WTC11 (cell line): ENCODE data around the gene PNLIP. TPM values are rescaled to one million over a fixed set of nuclear protein-coding genes. Genes with fewer than 3 reads are reported as not detected.

Experiments
- CREM ChIP-seq: sonication (generic); formaldehyde crosslinking; IDR thresholded peaks from 2 replicates; pipeline ENCODE4 v1.8.1; 2022; ENCODE audit warnings: mild to moderate bottlenecking, missing genetic modification reagents, moderate library complexity
- NFE2L1 ChIP-seq: sonication (generic); formaldehyde crosslinking; IDR thresholded peaks from 2 replicates; pipeline ENCODE4 v1.8.1; 2023; ENCODE audit warnings: missing genetic modification reagents
- ZNF219 ChIP-seq: sonication (generic); formaldehyde crosslinking; IDR thresholded peaks from 2 replicates; pipeline ENCODE4 v1.8.0; 2023; ENCODE audit warnings: missing genetic modification reagents, mild to moderate bottlenecking, borderline replicate concordance
- total RNA-seq: library from RNA; stranded (reverse); gene quantifications from 3 replicates; pipeline ENCODE4 v1.2.3, GENCODE V29; 2021
- TF ChIP-seq, protein P1 (sequence below): sonication (generic); formaldehyde crosslinking; IDR thresholded peaks from 2 replicates; pipeline ENCODE4 v1.8.1; 2022; ENCODE audit warnings: missing genetic modification reagents, borderline replicate concordance
- TF ChIP-seq, protein P2 (sequence below): sonication (generic); formaldehyde crosslinking; IDR thresholded peaks from 2 replicates; pipeline ENCODE4 v1.8.0; 2022; ENCODE audit warnings: missing genetic modification reagents
- TF ChIP-seq, protein P3 (sequence below): fragments of 250-450 bp; sonication (Bioruptor Pico); IDR thresholded peaks from 2 replicates; pipeline ENCODE4 v1.8.0; 2021; ENCODE audit warnings: mild to moderate bottlenecking
- TF ChIP-seq, protein P4 (sequence below): sonication (generic); formaldehyde crosslinking; IDR thresholded peaks from 2 replicates; pipeline ENCODE4 v1.8.0; 2022; ENCODE audit warnings: mild to moderate bottlenecking, missing genetic modification reagents
- TF ChIP-seq, protein P5 (sequence below): sonication (generic); formaldehyde crosslinking; IDR thresholded peaks from 2 replicates; pipeline ENCODE4 v1.8.1; 2022; ENCODE audit warnings: low read depth, mild to moderate bottlenecking, moderate library complexity, missing genetic modification reagents, borderline replicate concordance
- TF ChIP-seq, protein P6 (sequence below): fragments of 250-450 bp; sonication (Bioruptor Pico); IDR thresholded peaks from 2 replicates; pipeline ENCODE4 v1.9.0; 2021; ENCODE audit warnings: moderate library complexity, mild to moderate bottlenecking, inconsistent platforms, borderline replicate concordance
- TF ChIP-seq, protein P7 (sequence below): fragments of 200-600 bp; IDR thresholded peaks from 2 replicates; pipeline ENCODE4 v1.8.0; 2022; ENCODE audit warnings: antibody characterized with exemption
- TF ChIP-seq, protein P8 (sequence below): sonication (generic); formaldehyde crosslinking; IDR thresholded peaks from 2 replicates; pipeline ENCODE4 v1.8.0; 2023; ENCODE audit warnings: mild to moderate bottlenecking, missing genetic modification reagents

The PNLIP gene
- total RNA-seq, 1 experiment from 2014 or later = 1.6 TPM

DNA sequence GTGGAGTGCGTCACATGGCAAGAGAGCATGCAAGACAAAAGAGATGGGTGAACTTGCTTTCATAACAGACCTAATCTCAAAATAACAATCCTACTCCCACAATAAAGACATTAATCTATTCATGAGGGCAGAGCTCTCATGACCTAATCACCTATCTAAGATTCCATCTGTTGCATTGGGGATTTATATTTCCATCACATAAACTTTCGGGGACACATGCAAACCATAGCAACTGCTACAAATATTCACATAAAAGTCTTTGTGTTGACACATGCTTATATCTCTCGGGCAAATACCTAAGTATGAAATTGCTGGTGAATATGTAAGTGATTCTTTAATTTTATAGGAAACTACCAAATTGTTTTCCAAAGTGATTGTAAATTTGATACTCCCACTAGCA lies 29.1 kb downstream of the PNLIP start (continued):
- TF ChIP-seq CREM (CRISPR knock-in tag) (no peak), ZNF219 (no peak), NFE2L1 (CRISPR knock-in tag) (no peak)
- TF ChIP-seq, protein P1, sequence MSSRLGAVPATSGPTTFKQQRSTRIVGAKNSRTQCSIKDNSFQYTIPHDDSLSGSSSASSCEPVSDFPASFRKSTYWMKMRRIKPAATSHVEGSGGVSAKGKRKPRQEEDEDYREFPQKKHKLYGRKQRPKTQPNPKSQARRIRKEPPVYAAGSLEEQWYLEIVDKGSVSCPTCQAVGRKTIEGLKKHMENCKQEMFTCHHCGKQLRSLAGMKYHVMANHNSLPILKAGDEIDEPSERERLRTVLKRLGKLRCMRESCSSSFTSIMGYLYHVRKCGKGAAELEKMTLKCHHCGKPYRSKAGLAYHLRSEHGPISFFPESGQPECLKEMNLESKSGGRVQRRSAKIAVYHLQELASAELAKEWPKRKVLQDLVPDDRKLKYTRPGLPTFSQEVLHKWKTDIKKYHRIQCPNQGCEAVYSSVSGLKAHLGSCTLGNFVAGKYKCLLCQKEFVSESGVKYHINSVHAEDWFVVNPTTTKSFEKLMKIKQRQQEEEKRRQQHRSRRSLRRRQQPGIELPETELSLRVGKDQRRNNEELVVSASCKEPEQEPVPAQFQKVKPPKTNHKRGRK (CRISPR knock-in tag) = no peak
- TF ChIP-seq, protein P2, sequence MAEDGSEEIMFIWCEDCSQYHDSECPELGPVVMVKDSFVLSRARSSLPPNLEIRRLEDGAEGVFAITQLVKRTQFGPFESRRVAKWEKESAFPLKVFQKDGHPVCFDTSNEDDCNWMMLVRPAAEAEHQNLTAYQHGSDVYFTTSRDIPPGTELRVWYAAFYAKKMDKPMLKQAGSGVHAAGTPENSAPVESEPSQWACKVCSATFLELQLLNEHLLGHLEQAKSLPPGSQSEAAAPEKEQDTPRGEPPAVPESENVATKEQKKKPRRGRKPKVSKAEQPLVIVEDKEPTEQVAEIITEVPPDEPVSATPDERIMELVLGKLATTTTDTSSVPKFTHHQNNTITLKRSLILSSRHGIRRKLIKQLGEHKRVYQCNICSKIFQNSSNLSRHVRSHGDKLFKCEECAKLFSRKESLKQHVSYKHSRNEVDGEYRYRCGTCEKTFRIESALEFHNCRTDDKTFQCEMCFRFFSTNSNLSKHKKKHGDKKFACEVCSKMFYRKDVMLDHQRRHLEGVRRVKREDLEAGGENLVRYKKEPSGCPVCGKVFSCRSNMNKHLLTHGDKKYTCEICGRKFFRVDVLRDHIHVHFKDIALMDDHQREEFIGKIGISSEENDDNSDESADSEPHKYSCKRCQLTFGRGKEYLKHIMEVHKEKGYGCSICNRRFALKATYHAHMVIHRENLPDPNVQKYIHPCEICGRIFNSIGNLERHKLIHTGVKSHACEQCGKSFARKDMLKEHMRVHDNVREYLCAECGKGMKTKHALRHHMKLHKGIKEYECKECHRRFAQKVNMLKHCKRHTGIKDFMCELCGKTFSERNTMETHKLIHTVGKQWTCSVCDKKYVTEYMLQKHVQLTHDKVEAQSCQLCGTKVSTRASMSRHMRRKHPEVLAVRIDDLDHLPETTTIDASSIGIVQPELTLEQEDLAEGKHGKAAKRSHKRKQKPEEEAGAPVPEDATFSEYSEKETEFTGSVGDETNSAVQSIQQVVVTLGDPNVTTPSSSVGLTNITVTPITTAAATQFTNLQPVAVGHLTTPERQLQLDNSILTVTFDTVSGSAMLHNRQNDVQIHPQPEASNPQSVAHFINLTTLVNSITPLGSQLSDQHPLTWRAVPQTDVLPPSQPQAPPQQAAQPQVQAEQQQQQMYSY (CRISPR knock-in tag) = no peak
- TF ChIP-seq, protein P3, sequence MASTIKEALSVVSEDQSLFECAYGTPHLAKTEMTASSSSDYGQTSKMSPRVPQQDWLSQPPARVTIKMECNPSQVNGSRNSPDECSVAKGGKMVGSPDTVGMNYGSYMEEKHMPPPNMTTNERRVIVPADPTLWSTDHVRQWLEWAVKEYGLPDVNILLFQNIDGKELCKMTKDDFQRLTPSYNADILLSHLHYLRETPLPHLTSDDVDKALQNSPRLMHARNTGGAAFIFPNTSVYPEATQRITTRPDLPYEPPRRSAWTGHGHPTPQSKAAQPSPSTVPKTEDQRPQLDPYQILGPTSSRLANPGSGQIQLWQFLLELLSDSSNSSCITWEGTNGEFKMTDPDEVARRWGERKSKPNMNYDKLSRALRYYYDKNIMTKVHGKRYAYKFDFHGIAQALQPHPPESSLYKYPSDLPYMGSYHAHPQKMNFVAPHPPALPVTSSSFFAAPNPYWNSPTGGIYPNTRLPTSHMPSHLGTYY = no peak
- TF ChIP-seq, protein P4, sequence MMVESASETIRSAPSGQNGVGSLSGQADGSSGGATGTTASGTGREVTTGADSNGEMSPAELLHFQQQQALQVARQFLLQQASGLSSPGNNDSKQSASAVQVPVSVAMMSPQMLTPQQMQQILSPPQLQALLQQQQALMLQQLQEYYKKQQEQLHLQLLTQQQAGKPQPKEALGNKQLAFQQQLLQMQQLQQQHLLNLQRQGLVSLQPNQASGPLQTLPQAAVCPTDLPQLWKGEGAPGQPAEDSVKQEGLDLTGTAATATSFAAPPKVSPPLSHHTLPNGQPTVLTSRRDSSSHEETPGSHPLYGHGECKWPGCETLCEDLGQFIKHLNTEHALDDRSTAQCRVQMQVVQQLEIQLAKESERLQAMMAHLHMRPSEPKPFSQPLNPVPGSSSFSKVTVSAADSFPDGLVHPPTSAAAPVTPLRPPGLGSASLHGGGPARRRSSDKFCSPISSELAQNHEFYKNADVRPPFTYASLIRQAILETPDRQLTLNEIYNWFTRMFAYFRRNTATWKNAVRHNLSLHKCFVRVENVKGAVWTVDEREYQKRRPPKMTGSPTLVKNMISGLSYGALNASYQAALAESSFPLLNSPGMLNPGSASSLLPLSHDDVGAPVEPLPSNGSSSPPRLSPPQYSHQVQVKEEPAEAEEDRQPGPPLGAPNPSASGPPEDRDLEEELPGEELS (CRISPR knock-in tag) = no peak
- TF ChIP-seq, protein P5, sequence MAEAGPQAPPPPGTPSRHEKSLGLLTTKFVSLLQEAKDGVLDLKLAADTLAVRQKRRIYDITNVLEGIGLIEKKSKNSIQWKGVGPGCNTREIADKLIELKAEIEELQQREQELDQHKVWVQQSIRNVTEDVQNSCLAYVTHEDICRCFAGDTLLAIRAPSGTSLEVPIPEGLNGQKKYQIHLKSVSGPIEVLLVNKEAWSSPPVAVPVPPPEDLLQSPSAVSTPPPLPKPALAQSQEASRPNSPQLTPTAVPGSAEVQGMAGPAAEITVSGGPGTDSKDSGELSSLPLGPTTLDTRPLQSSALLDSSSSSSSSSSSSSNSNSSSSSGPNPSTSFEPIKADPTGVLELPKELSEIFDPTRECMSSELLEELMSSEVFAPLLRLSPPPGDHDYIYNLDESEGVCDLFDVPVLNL (CRISPR knock-in tag) = no peak
- TF ChIP-seq, protein P6, sequence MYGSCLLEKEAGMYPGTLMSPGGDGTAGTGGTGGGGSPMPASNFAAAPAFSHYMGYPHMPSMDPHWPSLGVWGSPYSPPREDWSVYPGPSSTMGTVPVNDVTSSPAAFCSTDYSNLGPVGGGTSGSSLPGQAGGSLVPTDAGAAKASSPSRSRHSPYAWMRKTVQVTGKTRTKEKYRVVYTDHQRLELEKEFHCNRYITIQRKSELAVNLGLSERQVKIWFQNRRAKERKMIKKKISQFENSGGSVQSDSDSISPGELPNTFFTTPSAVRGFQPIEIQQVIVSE (CRISPR knock-in tag) = no peak
- TF ChIP-seq, protein P7, sequence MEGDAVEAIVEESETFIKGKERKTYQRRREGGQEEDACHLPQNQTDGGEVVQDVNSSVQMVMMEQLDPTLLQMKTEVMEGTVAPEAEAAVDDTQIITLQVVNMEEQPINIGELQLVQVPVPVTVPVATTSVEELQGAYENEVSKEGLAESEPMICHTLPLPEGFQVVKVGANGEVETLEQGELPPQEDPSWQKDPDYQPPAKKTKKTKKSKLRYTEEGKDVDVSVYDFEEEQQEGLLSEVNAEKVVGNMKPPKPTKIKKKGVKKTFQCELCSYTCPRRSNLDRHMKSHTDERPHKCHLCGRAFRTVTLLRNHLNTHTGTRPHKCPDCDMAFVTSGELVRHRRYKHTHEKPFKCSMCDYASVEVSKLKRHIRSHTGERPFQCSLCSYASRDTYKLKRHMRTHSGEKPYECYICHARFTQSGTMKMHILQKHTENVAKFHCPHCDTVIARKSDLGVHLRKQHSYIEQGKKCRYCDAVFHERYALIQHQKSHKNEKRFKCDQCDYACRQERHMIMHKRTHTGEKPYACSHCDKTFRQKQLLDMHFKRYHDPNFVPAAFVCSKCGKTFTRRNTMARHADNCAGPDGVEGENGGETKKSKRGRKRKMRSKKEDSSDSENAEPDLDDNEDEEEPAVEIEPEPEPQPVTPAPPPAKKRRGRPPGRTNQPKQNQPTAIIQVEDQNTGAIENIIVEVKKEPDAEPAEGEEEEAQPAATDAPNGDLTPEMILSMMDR = no peak
- TF ChIP-seq, protein P8, sequence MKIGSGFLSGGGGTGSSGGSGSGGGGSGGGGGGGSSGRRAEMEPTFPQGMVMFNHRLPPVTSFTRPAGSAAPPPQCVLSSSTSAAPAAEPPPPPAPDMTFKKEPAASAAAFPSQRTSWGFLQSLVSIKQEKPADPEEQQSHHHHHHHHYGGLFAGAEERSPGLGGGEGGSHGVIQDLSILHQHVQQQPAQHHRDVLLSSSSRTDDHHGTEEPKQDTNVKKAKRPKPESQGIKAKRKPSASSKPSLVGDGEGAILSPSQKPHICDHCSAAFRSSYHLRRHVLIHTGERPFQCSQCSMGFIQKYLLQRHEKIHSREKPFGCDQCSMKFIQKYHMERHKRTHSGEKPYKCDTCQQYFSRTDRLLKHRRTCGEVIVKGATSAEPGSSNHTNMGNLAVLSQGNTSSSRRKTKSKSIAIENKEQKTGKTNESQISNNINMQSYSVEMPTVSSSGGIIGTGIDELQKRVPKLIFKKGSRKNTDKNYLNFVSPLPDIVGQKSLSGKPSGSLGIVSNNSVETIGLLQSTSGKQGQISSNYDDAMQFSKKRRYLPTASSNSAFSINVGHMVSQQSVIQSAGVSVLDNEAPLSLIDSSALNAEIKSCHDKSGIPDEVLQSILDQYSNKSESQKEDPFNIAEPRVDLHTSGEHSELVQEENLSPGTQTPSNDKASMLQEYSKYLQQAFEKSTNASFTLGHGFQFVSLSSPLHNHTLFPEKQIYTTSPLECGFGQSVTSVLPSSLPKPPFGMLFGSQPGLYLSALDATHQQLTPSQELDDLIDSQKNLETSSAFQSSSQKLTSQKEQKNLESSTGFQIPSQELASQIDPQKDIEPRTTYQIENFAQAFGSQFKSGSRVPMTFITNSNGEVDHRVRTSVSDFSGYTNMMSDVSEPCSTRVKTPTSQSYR (CRISPR knock-in tag) = no peak
